ENCODE results near the gene HSPA4L. TPM values are rescaled to one million over a fixed set of nuclear protein-coding genes. Genes with fewer than 3 reads are reported as not detected.

The HSPA4L gene
- total and polyA plus RNA-seq, 10 of the 15 experiments (the other 5 are each of a cell fraction or from before 2014, with no cell fraction given) = 8.6 to 40.5 (median 21.4) TPM

DNA sequence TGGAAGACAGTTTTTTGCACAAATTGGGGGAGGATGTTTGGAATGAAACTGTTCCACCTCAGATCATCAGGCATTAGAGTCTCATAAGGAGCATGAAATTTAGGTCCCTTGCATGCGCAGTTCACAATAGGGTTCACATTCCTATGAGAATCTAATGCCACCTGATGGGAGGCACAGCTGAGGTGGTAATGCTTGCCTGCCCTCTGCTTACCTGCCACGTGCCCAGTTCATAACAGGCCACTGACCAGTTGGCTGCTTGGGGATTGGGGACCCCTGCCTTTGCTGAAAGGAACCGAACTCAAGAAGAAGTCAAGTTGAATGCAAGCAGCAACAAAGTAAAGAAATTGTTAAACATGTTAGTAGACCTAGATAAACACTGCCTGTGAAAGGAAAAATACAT, 4.6 kb upstream of the HSPA4L start:
- BruUV-seq (replicated peaks) = no TSS peak
- H3K4me2 ChIP-seq (ENCODE audit: control insufficient read depth, insufficient read depth) = no peak overlapping the region
- ChIA-PET POLR2A (interaction anchor here (1.3 kb wide), 1 partner anchor 10 kb away, joined by 4 read pairs; no protein-coding TSS in a partner anchor), CTCF (interaction anchor here (1.3 to 1.6 kb wide), 2 partner anchors 9 to 45 kb away, joined by 4 to 7 read pairs; no protein-coding TSS in a partner anchor), RAD21 (ENCODE audit: unreplicated experiment) (no interaction called here), SMC1A (ENCODE audit: uncharacterized antibody, unreplicated experiment) (interaction anchor here (1.6 to 1.8 kb wide), 3 partner anchors 11 to 188 kb away, joined by 4 to 6 read pairs (median 5); partner anchors contain the start of genes ABHD18 and MFSD8)
- no peak overlapping the region for H3K27ac ChIP-seq (ENCODE audit: control insufficient read depth, insufficient read depth)
- in situ Hi-C loops (cut with MboI) = no loop called here
- no peak for DNase-seq (ENCODE audit: low read depth, low spot score)
- no peaks in the 10 kb centered on the region for H3K36me3 ChIP-seq (ENCODE audit: control insufficient read depth in 2 of 2, insufficient read depth in 2 of 2, low read length in 1 of 2)
- TF ChIP-seq HDAC2 (IDR thresholded peaks at IDR 0.05) (no peak), POLR2A (IDR thresholded peaks at IDR 0.05; ENCODE audit: low read depth, low read length) (no peak), YBX1 (IDR thresholded peaks at IDR 0.05) (no peak), JUND (IDR thresholded peaks at IDR 0.05; ENCODE audit: low read depth, low read length) (no peak), SIX5 (IDR thresholded peaks at IDR 0.05; ENCODE audit: low read depth, low read length, severe bottlenecking) (no peak), LARP7 (IDR thresholded peaks at IDR 0.05) (no peak), IKZF1 (conservative IDR thresholded peaks at IDR 0.05) (no peak), MTA3 (IDR thresholded peaks at IDR 0.05; ENCODE audit: borderline replicate concordance, low read length) (no peak), SMAD1 (IDR thresholded peaks at IDR 0.05; ENCODE audit: low read depth, partially characterized antibody) (no peak)
- TF ChIP-seq, protein P1, sequence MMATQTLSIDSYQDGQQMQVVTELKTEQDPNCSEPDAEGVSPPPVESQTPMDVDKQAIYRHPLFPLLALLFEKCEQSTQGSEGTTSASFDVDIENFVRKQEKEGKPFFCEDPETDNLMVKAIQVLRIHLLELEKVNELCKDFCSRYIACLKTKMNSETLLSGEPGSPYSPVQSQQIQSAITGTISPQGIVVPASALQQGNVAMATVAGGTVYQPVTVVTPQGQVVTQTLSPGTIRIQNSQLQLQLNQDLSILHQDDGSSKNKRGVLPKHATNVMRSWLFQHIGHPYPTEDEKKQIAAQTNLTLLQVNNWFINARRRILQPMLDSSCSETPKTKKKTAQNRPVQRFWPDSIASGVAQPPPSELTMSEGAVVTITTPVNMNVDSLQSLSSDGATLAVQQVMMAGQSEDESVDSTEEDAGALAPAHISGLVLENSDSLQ (IDR thresholded peaks at IDR 0.05) = no peak
- no peaks in the 10 kb centered on the region for H3K9me3 ChIP-seq (replicated peaks; ENCODE audit: control insufficient read depth, insufficient read depth, low read length)
- peaks cover 4% of the 10 kb centered on the region for H3K79me2 ChIP-seq (ENCODE audit: control insufficient read depth, insufficient read depth, low read length)
- intact Hi-C loops (cut with micrococcal nuclease; ENCODE audit: unreplicated experiment) = no loop called here
- no peak for FAIRE-seq
- H3K4me1 ChIP-seq (ENCODE audit: control insufficient read depth, insufficient read depth, low read length) = peaks cover 11% of the 10 kb centered on the region
- no peak overlapping the region for H3K4me3 ChIP-seq
- no peaks in the 10 kb centered on the region for H3K27me3 ChIP-seq (replicated peaks in 1 of 2; ENCODE audit: control insufficient read depth in 2 of 2, insufficient read depth in 2 of 2, low read length in 1 of 2)
- H3K9ac ChIP-seq (ENCODE audit: control insufficient read depth, insufficient read depth, low read length) = no peak overlapping the region
- 67% methylated on average over 3 of the region's 3 CpGs for WGBS (ENCODE audit: insufficient coverage, insufficient replicate concordance, low lambda C conversion rate, missing lambda C conversion rate)
- ATAC-seq = no peak
- no peak overlapping the region for H2AFZ ChIP-seq (ENCODE audit: control insufficient read depth, low read depth, low read length)
- H4K20me1 ChIP-seq (ENCODE audit: control insufficient read depth, insufficient read depth) = no peaks in the 10 kb centered on the region
